Endothelial cell of hepatic sinusoid (primary cell): Measurements from ENCODE around the gene DTNB.

Experiments
- in situ Hi-C: cut with HindIII; loops from 2 replicates; pipeline ENCODE4 v1.10.0; 2017; ENCODE audit warnings: low sequenced_read_pairs

The DTNB gene

GRCh38 chr2:25335204-25335603 lies 338.2 kb downstream of the DTNB start:
- in situ Hi-C loops, result no loop called here

GRCh38 chr2:25334482-25334881 lies 338.9 kb downstream of the DTNB start:
- in situ Hi-C loops, result no loop called here

DNA sequence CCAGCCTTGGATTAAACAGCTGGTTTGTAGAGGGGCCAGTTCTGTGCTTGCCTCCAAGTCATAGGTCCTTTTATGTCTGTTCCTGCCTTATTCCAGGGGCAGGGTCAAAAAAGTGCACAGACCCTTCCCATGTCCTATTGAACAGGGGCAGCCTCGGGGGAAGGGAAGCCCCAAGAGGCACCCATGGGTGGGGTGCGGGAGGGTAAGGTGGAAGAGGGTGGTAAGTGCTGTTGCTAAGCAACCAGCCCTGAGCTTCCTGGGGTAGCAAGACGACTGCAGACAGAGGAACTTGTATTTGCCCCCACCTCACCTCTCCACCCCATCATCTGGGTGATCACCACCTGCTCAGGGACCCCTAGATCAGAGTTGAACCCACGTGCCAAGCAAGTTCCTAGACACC lies 339.4 kb downstream of the DTNB start:
- in situ Hi-C loops, result no loop called here

- in situ Hi-C loops, result no loop called here
These were observed 340.8 kb downstream of the DTNB start for GRCh38 chr2:25332571-25332970.

DNA sequence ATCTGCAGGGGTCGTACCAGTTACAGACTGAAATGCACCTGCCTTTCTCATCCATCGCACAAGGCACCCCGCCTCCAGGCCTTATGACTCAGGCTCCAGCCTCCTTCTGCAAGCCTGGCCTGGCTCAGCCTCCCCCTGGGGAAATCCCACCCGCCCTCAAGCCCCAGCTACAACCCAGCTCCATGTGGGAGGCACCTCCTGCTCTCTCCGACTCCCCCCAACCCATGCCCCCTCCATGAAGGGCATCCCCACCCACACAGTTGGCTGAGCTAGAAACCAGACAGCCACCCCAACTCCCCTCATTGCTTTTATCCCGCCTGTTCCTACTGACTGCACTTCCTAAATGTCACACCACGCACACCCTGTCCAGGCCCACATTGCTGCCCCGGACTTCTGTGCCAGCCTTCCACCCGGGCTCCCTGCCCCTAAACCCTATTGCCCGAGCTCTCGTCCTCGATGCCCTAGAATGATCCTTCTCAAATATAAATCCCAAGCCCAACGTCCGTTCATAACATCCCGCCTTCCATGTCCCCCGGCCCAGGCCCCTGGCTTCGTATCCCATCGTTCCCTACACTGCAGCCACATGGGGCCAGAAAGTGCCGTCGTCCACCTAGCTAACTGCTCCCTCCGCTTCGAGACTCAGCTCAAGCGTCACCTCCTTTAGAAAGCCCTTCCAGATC lies 341.6 kb downstream of the DTNB start:
- in situ Hi-C loops, result no loop called here

DNA sequence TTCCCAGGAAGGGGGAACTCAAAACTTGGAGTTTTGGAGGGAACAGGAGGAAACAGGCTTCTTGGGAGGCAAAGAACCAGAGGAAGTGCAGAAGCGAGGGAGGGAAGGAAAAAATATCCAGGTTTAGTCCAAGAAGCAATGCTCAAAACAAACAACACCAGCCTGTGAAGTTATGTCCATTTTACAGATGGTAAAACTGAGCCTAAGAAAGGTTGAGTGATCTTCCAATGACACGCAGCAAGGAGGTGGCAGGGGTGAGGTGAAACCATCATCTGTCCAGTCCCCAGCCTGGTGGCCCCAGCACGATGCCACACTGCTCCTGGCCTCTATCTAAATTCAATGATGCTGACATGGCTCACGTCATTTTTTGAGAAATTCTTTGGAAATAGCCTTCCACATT lies 342.4 kb downstream of the DTNB start:
- in situ Hi-C loops, result no loop called here

GRCh38 chr2:25330273-25330672 lies 343.1 kb downstream of the DTNB start:
- in situ Hi-C loops, result no loop called here

GRCh38 chr2:25328152-25329085 lies 345.0 kb downstream of the DTNB start:
- in situ Hi-C loops, result no loop called here
